GM12891 (cell line): ENCODE data around the gene ANO9.
"Not testable (repeated sequence)": the region's sequence is repeated elsewhere in the genome, so short reads cannot be mapped to it uniquely, and the experiment has no call there.

Source experiments
- POLR2A ChIP-seq: IDR thresholded peaks from 2 replicates; pipeline ENCODE4 v1.6.1; 2011; ENCODE audit warnings: low read depth, low read length, control low read depth
- POLR2AphosphoS5 ChIP-seq: IDR thresholded peaks from 2 replicates; pipeline ENCODE4 v1.6.1; 2011; ENCODE audit warnings: low read depth, low read length, control low read depth
- SPI1 ChIP-seq: IDR thresholded peaks from 2 replicates; pipeline ENCODE4 v1.6.1; 2011; ENCODE audit warnings: low read depth, low read length, control low read depth
- TAF1 ChIP-seq: IDR thresholded peaks from 2 replicates; pipeline ENCODE4 v1.6.1; 2011; ENCODE audit warnings: low read depth, low read length, control low read depth

DNA sequence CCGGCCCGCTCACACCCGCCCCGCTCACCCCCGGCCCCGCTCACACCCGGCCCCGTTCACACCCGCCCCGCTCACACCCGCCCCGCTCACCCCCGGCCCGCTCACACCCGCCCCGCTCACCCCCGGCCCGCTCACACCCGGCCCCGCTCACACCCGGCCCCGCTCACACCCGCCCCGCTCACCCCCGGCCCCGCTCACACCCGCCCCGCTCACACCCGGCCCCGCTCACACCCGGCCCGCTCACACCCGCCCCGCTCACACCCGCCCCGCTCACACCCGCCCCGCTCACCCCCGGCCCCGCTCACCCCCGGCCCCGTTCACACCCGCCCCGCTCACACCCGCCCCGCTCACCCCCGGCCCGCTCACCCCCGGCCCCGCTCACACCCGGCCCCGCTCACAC lies 40.6 kb downstream of the ANO9 start:
- not testable (repeated sequence) for TF ChIP-seq POLR2A, TAF1, SPI1, POLR2AphosphoS5
